ENCODE results near the gene DNAAF3.

DNAAF3 gene

DNA sequence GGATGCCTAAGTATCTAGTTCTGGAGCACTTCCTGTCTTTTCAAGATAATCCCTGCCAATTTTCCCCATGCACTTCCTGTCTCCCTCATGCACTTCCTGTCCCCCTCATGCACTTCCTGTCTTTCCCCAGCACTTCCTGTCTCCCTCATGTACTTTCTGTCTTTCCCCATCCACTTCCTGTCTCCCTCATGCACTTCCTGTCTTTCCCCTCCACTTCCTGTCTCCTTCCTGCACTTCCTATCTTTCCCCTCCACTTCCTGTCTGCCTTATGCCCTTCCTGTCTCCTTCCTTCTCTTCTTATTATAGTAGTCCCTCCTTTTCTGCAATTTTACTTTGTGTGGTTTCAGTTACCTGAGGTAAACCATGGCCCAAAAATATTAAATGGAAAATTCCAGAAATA is 14.4 kb downstream of the DNAAF3 start:
- DNase-seq, result no peak

DNA sequence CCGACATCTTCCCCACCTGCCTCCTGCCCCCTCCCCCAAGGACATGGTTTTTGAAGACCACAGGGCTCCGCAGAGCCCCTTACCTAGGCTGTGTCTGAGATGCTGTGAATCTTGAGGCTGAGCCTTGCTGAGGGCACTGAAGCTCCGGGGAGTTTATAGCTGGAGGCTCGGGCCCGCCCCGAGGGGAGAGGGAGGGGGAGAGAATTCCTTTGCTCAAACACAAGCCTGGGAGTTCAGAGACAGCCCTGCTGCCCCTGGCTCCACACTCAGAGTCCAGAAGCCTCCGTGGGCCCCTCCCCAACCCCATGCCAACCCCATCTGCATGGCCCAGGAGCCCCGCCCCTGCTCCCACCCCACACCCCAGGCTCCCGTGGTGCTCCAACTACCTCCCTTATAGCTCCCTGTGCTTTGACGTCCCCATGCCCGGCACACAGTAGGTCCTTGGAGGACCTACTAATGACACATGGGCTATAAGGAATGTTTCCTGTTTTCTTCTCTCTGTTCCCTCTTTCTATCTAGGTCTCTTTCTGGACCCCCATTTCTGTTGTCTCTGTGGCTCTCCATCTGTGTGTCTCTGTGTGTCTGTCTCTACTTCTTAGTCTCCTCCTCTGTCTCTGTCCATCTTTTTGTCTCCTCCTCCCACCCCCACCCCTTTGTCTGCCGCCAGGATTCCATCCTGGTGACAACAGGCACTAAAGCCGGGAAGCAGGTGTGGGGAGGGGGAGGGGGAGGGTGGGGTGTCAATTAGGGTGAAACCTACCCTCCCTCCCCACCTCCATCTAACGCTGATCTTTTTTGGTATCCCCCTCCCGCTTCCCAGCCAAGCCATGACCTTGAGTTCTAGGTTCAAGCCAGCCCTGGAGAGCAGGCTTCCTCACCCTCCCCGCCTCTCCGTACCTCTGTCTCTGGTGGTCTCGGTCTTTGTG is 17.1 kb downstream of the DNAAF3 start, which contains the start of gene TNNT1:
TNNT1 (minus strand) TSS at position 129 of the 926 bp plus-strand sequence. CDS start 2,049 bp downstream, outside the sequence.
- DNase-seq, result no peak

DNA sequence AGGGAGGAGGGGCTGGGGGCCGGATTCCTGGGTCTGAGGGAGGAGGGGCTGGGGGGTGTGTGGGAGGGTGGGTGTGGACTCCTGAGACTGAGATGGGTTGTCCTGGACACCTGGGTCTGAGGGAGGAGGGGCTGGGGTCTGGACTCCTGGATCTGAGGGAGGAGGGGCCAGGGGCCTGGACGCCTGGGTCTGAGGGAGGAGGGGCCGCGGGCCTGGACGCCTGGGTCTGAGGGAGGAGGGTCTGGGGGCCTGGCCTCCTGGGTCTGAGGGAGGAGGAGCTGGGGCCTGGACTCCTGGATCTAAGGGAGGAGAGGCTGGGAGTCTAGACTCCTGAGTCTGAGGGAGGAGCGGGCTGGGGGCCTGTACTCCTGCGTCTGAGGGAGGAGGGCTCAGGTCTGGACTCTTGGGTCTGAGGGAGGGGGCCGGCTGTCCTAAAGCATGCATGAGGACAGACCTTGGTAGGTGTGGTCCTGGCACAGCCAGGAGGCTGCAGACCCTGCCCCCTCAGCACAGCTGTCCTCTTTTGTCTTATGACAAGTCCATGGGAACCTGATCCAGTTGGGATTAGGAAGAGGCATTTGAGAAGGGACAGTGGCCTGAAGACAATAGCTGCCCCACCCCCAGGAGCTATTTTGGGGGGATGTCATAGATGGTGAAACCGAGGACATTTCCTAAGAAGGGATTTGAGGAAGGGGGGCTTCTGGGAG is 18.7 kb downstream of the DNAAF3 start:
- DNase-seq, result no peak

DNA sequence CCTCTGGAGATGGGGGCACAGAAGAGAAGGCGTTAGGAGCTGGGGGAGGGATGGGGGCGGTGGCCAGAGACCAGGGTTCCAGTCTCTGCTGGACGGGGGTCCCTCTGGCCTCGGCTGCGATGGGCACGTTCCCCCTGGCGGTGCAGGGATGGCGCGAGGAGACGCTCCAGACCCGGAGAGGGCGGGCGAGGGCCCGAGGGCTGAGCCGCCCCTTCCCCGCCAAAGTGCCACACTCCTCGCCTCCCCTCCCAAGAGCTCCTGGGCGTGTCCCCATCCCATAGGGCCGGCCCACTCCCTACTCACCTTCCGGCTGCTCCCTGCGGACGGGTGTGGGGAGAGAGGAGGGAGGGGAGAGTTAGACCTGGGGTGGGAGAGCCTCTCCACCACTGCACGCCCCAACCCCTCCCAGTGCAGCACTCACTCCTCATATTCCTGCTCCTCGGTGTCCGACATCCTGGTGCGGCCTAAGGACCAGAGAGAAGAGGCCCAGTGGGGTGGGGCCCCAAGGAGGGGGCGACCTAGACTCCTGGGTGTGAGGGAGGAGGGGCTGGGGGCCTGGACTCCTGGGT is 19.6 kb downstream of the DNAAF3 start:
- DNase-seq, result no peak

DNA sequence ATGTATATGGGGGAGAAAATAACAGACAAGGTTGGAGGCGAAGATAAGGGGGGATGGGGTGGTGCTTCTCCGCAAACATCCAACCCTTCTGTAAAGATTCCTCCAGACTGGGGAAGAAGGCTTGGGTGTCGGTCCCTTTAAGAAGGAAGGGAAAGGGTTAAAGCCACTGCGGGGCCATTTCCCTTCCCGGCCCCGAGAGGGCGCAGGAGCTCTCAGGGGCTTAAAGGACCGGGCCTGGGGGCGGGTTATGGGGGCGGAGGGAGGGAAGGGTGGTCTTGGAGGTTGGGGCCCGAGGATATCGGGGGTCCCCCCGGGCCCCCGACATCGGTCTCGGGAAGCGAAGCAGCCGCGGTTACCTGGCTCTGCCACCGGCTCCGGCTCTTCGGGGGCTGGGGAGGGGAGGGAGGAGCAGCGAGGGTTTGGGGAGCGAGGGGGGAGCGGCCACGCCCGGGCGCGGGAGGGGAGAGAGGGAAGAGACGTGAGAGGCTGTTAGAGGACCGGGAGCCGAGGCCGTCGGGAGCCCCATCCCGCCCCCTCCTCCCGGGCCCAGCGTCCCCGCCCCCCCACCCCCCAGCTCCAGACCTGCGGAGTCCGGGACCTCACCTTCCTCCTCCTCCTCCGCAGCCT is 20.2 kb downstream of the DNAAF3 start:
- DNase-seq, result peak in 1 of 5 experiments; percentile 34

DNA sequence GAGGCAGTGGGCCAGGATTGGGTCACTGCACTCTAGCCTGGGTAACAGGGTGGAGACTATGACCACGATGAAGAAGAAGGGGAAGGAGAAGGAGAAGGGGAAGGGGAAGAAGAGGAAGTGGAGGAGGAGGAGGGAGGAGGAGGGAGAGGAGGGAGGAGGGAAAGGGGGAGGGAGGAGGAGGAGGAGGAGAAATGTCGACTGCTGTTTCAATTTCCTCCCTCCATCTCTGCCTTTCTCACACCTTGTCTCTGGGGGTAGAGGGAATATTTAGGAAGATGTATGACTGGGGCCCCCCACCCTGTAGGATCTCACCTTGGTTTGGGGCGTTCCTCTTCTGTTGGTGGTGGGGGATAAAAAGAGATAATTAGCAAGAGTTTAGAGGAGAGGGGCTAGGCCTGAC is 21.2 kb downstream of the DNAAF3 start:
- DNase-seq, result no peak

DNA sequence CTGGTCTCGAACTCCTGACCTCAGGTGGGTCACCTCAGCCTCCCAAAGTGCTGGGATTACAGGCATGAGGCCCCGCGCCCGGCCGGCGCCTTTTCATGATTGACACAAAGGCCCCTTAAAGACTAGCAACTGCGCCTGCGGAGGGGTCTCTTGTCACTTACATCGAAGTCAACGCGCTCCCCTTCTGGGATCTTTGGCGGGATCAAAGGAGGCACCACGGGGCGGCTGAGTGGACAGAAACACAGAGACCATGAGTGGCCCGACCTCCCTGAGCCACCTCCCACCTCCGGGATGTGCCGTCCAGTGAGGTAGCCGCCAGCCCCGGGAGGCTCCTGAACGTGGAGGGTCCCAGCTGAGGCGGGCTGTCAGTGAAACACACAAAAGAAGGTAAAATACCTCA is 24.7 kb downstream of the DNAAF3 start:
- no peak for DNase-seq

DNA sequence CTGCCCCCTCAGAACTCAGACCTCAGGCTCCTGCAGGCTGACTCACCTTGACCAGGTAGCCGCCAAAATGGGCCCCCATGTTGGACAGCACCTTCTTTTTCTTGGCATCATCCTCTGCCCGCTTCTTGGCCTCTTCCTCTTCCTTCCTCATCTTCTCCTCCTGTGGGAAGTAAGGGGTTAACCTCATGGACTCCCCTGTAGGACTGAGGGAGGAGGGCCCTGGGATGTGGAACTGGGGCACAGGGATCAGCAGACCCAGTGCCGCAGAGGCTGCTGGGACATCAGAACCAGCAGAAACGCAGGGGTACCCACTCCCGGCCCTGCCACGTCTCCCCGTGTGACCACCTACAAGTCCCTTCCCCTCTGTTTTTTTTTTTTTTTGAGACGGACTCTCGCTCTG is 28.5 kb downstream of the DNAAF3 start:
- DNase-seq, result no peak

DNA sequence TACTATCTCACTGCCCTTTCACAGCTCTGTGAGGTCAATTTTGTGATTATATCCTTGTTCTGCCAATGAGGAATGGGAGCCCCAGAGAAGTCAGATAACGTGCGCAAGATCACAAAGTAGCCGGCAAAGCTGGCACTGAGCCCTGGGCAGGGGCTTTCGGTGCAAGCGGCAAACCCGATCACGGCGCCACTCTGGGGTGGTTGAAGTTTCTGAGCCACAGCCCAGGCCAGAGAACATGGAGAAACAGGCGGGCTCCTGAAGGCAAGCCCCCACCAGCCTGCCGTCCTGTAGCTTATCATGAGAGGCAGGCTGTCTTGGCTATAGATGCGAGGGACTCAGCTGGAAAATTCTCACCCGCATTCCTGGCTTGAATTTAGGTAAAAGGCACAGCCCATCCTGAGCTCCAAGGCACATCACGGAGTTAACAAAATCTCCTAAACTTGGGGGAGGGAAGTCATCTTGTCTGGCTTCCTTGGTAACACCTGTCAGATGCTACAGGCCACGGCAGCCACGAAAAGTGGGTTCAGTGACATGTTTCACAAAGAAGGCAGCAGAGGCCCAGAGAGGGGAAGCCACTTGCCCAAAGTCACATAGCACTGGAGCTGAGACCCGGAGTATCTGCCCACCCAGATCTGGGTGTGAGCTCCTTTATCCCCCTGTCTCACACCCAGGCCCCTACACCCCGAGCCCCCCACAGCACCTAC is 29.9 kb downstream of the DNAAF3 start:
- DNase-seq, result peak in 1 of 5 experiments; percentile 25

DNA sequence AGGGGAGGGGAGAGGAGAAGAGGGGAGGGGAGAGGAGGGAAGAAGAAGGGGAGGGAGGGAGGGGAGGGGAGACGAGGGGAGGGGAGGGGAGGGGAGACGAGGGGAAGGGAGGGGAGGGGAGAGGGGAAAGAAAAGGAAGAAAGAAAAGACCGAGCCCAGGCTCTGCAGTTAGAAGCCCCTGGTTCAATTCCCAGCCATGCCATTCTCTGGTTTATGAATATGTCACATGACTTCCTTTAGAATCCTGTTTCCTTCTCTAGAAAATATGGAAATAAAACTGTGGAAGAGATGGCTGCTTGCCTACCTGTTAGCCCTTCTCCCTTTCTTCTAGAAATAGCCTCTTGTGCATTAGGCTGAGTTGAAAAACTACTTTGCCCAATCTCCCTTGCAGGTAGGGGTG is 31.7 kb downstream of the DNAAF3 start:
- no peak for DNase-seq

DNA sequence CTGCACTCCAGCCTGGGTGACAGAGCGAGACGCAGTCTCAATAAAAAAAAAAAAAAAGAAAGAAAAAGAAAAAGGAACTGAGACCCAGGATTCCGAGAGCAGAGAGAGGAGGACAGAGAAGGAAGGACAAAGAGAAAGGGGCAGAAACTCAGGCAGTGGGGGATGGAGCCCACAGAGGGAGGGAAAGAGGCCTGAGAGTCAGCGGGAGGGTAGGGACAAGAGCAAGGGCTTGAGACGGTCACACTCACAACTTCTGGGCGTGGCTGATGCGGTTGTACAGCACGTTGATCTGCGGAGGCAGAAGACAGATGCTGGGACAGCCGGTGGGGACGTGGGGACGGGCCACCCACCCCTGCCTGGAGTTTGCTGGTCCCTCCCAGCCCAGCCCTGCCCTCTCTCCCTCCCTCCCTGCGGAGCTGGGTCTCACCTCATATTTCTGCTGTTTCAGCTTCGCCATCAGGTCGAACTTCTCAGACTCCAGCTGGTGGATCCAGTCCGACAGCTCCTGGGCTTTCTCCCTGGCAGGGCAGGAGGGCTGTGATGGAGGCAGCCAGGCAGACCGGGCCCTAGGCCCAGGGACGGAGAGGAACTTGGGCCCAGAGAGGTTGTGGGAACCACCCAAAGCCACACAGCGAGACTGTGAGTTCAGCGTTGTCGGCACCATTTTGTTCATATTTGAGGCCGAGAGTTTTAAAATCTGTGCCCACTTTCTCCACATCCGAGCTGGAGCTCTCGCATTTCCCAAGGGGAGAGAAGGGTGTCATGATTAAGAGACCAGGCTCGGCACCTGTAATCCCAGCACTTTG is 32.6 kb downstream of the DNAAF3 start:
- DNase-seq, result no peak

DNA sequence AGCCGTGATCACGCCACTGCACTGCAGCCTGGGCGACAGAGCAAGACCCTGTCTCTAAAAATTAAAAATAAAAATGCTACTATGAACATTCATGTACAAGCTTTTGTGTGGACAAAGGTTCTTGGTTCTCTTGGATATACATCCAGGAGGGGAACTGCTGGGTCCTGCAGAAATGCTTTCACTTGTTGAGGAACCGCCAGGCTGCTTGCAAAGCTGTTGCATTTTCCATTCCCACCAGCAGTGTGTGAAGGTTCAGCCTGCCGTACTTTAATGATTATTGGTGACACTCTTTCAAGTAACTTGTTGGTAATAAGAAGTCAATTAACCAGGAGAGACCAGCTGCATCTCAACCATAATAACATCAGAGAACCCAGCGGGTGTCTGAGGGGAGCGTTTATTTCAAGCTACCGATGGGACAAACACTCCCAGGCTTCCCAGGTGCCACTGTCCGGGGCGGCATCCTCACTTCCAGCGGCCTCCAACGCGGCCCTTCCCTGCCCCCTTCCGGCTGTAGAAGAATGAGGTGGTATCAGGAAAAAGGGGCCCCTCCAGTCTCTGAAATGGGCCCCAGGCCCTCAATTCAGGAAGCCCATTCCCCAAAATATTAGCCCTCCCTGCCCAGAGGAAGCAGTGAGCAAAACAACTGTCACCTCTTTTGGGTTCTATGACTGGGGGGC is 33.8 kb downstream of the DNAAF3 start:
- DNase-seq, result no peak

DNA sequence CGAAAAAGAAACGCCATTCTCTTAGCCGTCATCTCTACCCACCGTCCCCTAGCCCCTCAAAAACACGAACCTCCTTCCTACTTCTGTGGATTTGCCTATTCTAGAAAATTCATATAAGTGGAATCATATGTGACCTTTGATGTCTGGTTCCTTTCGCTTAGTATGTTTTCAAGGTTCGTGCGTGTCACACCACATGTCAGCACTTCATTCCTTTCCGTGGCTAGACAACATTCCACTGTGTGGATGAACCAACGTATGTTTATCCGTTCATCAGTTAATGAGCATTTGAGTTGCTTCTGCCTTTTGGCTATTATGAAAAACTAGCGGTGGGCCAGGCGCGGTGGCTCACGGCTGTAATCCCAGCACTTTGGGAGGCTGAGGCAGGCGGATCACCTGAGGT is 35.0 kb downstream of the DNAAF3 start:
- no peak for DNase-seq

DNA sequence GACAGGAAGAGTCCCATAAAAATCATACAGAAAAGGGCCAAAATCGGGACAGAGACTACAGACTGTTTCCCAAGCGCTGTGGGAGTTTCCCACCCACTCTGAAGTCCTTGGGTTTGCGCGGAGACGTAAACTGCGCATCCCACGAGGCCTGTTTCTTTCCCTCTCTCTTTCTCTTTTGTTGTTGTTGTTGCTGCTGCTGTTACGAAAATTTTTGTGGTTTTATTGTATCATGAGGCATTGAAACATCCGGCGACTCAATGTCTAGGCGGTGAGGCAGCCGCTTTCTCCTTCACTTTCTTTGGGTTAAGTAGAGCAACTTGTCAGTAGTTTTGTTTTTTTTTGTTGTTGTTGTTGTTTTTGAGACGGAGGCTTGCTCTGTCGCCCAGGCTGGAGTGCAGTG is 47.4 kb downstream of the DNAAF3 start:
- DNase-seq, result peak in 1 of 5 experiments; percentile 58

DNA sequence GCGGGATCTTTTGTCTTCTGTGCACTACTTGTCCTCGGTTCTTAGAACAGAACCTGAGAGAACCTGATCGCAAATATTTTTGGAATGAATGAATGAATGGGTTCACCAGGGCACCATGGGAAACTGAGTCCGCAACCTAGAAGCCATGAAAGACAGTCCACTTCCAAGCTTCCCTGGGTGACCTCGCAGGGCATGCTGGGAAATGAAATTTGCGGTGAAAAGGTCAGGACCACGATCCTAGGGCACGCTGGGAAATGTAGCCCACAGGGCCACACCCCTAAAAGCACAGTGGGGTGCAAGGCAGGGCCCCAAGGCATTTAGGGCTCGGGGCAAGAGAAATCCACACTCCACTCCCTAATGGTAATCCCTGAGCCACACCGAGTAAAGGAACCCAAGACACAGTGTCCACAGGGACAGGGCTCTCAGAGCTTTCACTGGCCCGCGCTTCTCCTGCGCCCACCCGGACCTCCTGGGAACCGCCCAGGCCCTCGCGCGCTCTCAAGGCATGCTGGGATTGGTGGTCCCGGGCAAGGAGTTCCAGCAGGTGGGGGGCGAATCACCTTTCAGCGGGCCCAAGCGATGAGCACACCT is 47.9 kb downstream of the DNAAF3 start:
- peak in 1 of 5 experiments; percentile 45 for DNase-seq

DNA sequence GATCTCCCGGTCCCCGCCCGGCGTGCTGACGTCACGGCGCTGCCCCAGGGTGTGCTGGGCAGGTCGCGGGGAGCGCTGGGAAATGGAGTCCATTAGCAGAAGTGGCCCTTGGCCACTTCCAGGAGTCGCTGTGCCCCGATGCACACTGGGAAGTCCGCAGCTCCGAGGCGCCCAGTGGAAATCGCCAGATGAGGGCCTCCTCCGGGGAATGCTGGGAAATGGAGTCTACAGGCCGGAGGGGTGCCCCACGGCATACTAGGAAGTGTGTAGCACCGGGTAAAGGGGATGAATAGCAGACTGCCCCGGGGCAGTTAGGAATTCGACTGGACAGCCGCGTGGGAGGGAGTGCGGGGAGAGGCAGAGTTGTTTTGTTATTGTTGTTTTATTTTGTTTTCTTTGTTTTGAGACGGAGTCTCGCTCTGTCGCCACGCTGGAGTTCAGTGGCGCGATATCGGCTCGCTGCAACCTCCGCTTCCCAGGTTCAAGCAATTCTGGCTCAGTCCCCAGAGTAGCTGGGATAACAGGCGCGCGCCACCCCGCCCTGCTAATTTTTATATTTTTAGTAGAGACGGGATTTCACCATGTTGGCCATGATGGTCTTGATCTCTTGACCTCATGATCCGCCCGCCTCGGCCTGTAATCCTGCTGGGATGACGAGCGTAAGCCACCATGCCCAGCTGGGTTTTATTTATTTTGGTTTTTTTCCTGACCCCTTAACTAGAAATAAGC is 48.6 kb downstream of the DNAAF3 start:
- DNase-seq, result peak; percentile 90 to 99 (median 96)

DNA sequence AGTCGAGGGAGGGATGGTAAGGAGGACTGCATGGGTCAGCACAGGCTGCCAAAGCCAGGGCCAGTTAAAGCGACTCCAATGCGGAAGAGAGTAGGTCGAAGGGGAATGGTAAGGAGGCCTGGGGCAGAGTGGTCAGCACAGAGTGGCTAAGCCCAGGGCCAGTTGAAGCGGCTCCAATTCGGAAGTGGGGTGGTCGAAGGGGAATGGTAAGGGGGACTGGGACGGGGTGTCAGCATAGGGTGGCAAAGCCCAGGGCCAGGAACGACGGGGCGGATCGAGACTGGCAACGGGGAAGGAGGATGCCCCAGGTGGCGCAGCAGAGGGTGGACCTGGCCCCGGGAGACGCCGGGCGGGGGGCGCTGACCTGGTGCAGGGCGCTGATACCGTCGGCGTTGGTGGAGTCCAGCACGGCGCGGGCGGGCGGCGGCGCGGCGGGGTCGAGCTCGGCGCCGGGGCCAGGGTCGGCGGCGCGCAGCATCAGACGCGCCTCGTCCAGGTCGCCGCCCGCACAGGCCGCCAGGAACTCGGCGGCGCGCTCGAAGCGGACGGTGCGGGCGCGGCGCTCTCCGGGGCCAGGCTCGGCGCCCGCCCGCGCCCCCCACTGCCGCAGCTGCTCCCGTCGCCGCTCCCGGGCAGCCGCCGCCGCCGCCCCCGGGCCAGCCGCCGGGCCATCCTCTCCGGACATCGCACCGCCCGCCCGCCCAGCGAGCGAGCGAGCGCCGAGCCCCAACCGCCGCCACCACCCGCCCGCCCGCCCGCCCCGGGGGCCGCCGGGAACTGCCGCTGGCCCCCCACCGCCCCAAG is 49.4 kb downstream of the DNAAF3 start, which contains the start of gene PPP1R12C:
PPP1R12C (minus strand) TSS at position 779 of the 804 bp plus-strand sequence; CDS start at position 685, 94 bp downstream.
- DNase-seq, result no peak

DNA sequence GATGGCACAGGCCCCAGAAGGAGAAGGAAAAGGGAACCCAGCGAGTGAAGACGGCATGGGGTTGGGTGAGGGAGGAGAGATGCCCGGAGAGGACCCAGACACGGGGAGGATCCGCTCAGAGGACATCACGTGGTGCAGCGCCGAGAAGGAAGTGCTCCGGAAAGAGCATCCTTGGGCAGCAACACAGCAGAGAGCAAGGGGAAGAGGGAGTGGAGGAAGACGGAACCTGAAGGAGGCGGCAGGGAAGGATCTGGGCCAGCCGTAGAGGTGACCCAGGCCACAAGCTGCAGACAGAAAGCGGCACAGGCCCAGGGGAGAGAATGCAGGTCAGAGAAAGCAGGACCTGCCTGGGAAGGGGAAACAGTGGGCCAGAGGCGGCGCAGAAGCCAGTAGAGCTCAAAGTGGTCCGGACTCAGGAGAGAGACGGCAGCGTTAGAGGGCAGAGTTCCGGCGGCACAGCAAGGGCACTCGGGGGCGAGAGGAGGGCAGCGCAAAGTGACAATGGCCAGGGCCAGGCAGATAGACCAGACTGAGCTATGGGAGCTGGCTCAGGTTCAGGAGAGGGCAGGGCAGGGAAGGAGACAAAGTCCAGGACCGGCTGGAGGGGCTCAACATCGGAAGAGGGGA is 50.1 kb downstream of the DNAAF3 start:
- DNase-seq, result peak; percentile 29 to 76 (median 38)
